Measurements from ENCODE around the gene ATL3.

- TF ChIP-seq POLR2AphosphoS5 (IDR thresholded peaks at IDR 0.05), result no peak
- no peak for TF ChIP-seq CTCF (IDR thresholded peaks at IDR 0.05; ENCODE audit: poor library complexity, severe bottlenecking)
- TF ChIP-seq MXI1 (conservative IDR thresholded peaks at IDR 0.05; ENCODE audit: poor library complexity, severe bottlenecking), result no peak
- no peak for TF ChIP-seq REST (IDR thresholded peaks at IDR 0.05; ENCODE audit: borderline replicate concordance)
- TF ChIP-seq EP300 (conservative IDR thresholded peaks at IDR 0.05; ENCODE audit: poor library complexity, severe bottlenecking), result no peak
- no peak for TF ChIP-seq TAF1 (IDR thresholded peaks at IDR 0.05; ENCODE audit: low read depth)
These were observed 15.8 kb upstream of the ATL3 start for GRCh38 chr11:63686926-63687325.

Data from neural cell (in vitro differentiated cells).